ENCODE results near the gene EZH2.

DNA sequence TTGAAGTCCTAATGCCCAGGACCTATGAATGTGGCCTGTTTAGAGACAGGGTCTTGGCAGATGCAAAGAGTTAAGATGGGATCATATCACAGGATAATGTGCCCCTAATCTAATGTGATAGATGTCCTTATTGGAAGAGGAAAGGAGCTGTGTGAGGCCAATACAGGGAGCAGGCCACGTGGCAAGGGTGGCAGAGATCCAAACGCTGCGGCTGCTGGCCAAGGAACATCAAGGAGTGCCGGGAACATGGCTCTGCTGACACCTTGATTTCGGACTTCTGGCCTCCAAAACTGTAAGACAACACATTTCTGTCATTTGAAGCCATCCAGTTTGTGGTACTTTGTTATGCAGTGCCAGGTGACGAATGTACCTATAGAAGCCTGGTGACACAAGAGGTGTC, 37.7 kb upstream of the EZH2 start:
- TF ChIP-seq POLR2A (IDR thresholded peaks at IDR 0.05; ENCODE audit: low read depth, low read length) (no peak), POLR2AphosphoS5 (IDR thresholded peaks at IDR 0.05; ENCODE audit: low read depth, low read length) (no peak), TAF1 (IDR thresholded peaks at IDR 0.05; ENCODE audit: low read depth, low read length) (no peak), SPI1 (IDR thresholded peaks at IDR 0.05; ENCODE audit: low read depth, low read length) (no peak), POU2F2 (IDR thresholded peaks at IDR 0.05; ENCODE audit: low read depth, low read length) (no peak), PAX5 (IDR thresholded peaks at IDR 0.05; ENCODE audit: insufficient read depth, low read length, severe bottlenecking) (no peak)
